Body of pancreas (tissue), 4 donors: ENCODE measurements around the gene LGALS4.

Source experiments
- POLR2A ChIP-seq, 3 donors: fragments of 450-650 bp; IDR thresholded peaks; one replicate each; pipeline ENCODE4 v1.6.1; 2016; ENCODE audit warnings: antibody characterized with exemption in 3 of 3, mild to moderate bottlenecking in 2 of 3
- TF ChIP-seq, protein P1 (sequence below), 7 experiments: fragments of 450-650 bp in 4 of 7; fragments of 200-600 bp in 3 of 7; sonication (generic) in 3 of 7; IDR thresholded peaks; one replicate each; pipeline ENCODE4 v1.5.1; 2016 to 2019; ENCODE audit warnings: antibody characterized with exemption in 7 of 7

DNA sequence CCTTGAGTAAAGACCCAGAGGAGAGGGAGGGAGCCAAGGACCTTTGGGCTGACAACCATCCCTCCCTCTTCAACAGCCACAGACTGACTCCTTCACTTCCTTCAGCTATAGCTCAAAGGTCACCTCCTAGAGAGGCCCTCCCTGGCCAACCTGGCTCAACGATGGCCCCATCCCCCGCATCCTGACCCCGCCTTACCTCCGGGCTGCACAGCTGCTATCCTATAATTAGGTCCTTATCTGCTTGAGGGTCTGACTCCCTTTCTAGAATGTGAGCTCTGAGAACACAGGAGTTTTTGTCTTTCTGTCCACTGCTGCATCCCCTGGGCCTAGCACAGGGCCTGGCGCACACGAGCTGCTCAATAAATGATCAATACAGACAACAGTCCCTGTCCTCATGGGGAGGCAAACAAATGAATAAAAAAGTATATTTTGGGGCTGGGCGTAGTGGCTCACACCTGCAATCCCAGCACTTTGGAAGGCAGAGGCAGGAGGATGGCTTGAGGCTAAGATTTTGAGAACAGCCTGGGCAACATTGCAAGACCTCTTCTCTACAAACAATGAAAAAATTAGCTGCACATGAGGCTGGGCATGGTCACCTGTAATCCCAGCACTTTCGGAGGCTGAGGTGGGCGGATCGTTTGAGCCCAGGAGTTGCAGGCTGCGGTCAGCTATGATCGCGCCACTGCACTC, 6.6 kb upstream of the LGALS4 start:
- TF ChIP-seq, protein P1, sequence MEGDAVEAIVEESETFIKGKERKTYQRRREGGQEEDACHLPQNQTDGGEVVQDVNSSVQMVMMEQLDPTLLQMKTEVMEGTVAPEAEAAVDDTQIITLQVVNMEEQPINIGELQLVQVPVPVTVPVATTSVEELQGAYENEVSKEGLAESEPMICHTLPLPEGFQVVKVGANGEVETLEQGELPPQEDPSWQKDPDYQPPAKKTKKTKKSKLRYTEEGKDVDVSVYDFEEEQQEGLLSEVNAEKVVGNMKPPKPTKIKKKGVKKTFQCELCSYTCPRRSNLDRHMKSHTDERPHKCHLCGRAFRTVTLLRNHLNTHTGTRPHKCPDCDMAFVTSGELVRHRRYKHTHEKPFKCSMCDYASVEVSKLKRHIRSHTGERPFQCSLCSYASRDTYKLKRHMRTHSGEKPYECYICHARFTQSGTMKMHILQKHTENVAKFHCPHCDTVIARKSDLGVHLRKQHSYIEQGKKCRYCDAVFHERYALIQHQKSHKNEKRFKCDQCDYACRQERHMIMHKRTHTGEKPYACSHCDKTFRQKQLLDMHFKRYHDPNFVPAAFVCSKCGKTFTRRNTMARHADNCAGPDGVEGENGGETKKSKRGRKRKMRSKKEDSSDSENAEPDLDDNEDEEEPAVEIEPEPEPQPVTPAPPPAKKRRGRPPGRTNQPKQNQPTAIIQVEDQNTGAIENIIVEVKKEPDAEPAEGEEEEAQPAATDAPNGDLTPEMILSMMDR (IDR thresholded peaks at IDR 0.05): no peak
- TF ChIP-seq POLR2A (IDR thresholded peaks at IDR 0.05): no peak
